Omental fat pad (tissue), 4 donors: ENCODE data around the gene WNT5A. TPM values are rescaled to one million over a fixed set of nuclear protein-coding genes. Genes with fewer than 3 reads are reported as not detected.

Experiments used
- ATAC-seq: fragments of 150-250 bp; one replicate; pipeline ENCODE4 v1.9.1; 2016; ENCODE audit warnings: mild to moderate bottlenecking, moderate library complexity; ENCODE audit not compliant: low FRiP score
- DNase-seq: peaks from one replicate; pipeline ENCODE4 v3.0.0-alpha.2; 2019; ENCODE audit warnings: low spot score
- CTCF ChIP-seq, 3 donors: fragments of 450-650 bp; IDR thresholded peaks; one replicate each; pipeline ENCODE4 v1.5.1; 2016 to 2017; ENCODE audit warnings: antibody characterized with exemption in 3 of 3, mild to moderate bottlenecking in 3 of 3, moderate library complexity in 2 of 3
- total RNA-seq, 4 donors: library from RNA; depleted of rRNA; stranded (reverse); fragments of >200 nt; gene quantifications; one replicate each; pipeline ENCODE4 v1.1.0, GENCODE V29; 2016

The WNT5A gene
- total RNA-seq, 4 donors from 2014 or later = 2.5 to 52.0 (median 7.3) TPM

GRCh38 chr3:55452886-55453285, 34.2 kb downstream of the WNT5A start:
- TF ChIP-seq CTCF (IDR thresholded peaks at IDR 0.05) = no peak
- no peak for ATAC-seq
- DNase-seq = no peak

- DNase-seq (no peak), ATAC-seq (no peak)
- TF ChIP-seq CTCF (IDR thresholded peaks at IDR 0.05) = no peak
Observed at GRCh38 chr3:55449527-55449926, 37.6 kb downstream of the WNT5A start.

GRCh38 chr3:55446850-55447249, 40.3 kb downstream of the WNT5A start:
- DNase-seq = no peak
- ATAC-seq = no peak
- no peak for TF ChIP-seq CTCF (IDR thresholded peaks at IDR 0.05)

- ATAC-seq = no peak
- TF ChIP-seq CTCF (IDR thresholded peaks at IDR 0.05) = no peak
- no peak for DNase-seq
Observed at GRCh38 chr3:55445551-55445950, 41.6 kb downstream of the WNT5A start.

- no peak for TF ChIP-seq CTCF (IDR thresholded peaks at IDR 0.05)
- no peak for DNase-seq
- no peak for ATAC-seq
Observed at GRCh38 chr3:55443346-55443745, 43.8 kb downstream of the WNT5A start.

- ATAC-seq = no peak
- TF ChIP-seq CTCF (IDR thresholded peaks at IDR 0.05) = no peak
- no peak for DNase-seq
Observed at GRCh38 chr3:55442861-55443260, 44.2 kb downstream of the WNT5A start.

- no peak for TF ChIP-seq CTCF (IDR thresholded peaks at IDR 0.05)
- DNase-seq = no peak
- no peak for ATAC-seq
Observed at GRCh38 chr3:55441499-55441898, 45.6 kb downstream of the WNT5A start.
